NCI-H2107 treated with DMSO at 0.1 percent for 48 hours (cell line): ENCODE results near the gene NT5DC1.
A peak's percentile ranks its signal among the peaks of the same experiment; 100 is the strongest.

Source experiments
- DNase-seq: peaks from one replicate; lab custom pipeline; 2025; ENCODE audit not compliant: unreplicated experiment; lab: John Stamatoyannopoulos, UW

The NT5DC1 gene

DNA sequence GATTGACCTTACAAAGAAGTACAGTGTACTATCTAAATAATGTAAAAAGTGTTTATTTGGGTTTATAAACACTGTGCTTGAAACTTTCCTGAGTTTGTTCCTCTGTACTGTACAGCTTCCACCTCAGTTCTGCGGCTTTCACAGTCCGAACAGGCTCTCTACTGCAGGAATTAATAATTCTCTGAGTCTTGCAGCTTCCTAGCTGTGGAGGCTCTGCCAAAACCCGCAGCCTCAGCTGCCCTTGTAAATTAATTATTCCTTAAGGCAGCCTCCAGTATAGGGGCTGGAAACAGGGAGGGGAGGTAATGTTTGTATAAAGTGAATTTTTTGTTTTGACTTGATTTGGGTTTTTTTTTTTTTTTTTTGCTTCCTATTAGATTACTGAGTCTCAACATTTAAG, 134.0 kb downstream of the NT5DC1 start:
- DNase-seq: no peak

GRCh38 chr6:116238083-116238482, 137.4 kb downstream of the NT5DC1 start:
- no peak for DNase-seq

GRCh38 chr6:116239256-116239655, 138.6 kb downstream of the NT5DC1 start:
- no peak for DNase-seq

GRCh38 chr6:116239856-116240255, 139.2 kb downstream of the NT5DC1 start:
- DNase-seq: no peak

DNA sequence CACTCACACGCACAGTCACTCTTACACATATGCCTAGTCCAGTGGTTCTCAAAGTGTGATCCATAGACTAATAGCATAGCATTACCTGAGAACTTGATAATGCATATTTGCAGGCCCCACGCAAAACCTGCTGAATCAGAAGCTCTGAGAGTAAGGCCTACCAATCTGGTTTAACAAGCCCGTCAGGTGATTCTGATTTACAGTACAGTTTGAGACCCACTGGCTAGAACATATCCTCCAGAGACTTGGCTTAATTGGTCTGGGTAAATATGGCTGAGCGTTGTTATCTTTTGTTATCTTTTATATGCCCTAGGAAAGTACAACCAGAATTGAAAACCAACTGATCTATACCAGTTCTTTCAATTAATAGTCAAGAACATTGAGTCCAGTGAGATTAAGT, 143.6 kb downstream of the NT5DC1 start:
- DNase-seq: no peak

- no peak for DNase-seq
Observed at GRCh38 chr6:116246089-116246488, 145.4 kb downstream of the NT5DC1 start.

- DNase-seq: no peak
Observed at GRCh38 chr6:116247285-116247684, 146.6 kb downstream of the NT5DC1 start.

DNA sequence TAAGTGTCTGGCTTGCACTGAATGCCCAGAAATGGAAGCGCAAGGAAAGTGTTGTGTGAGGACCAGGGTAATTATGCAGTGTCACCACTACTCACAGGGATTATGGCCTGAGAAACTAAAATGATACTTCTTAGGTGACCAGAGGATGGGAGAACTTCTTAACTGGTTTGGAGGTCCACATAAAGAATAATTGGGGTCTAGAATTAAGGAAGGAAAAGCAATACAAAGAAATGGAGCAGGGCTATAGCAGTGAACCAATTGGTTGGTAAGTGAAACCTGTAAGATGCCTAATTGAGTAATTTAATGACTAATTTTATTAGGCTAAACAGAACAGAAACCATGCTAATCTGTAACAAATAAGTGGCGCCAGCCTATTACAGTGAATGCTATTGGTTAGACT, 147.9 kb downstream of the NT5DC1 start:
- no peak for DNase-seq

- DNase-seq: no peak
Observed at GRCh38 chr6:116251568-116252384, 151.1 kb downstream of the NT5DC1 start.

DNA sequence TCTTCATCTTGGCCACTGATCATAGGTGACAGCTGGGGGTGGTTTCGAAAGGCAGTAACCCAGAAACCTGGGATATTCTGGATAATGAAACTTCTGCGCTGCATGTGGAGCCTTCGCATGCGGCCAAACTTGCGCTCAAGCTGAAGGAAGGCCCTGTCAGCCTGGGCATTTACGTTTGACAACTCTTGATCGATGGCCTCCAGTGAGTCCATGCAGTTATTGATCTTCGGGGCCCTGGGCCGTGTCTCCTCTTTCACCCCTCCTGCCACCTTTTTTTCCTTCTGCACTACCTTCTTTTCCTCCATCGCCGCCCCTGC, 152.5 kb downstream of the NT5DC1 start:
- DNase-seq: no peak

- DNase-seq: peak; percentile 89
Observed at GRCh38 chr6:116253505-116254296, 153.0 kb downstream of the NT5DC1 start, which contains the start of gene TSPYL4. TSPYL4 (minus strand) TSS chr6:116254075; CDS start chr6:116254008, 67 bp downstream.

GRCh38 chr6:116254297-116255056, 153.8 kb downstream of the NT5DC1 start:
- DNase-seq: no peak

DNA sequence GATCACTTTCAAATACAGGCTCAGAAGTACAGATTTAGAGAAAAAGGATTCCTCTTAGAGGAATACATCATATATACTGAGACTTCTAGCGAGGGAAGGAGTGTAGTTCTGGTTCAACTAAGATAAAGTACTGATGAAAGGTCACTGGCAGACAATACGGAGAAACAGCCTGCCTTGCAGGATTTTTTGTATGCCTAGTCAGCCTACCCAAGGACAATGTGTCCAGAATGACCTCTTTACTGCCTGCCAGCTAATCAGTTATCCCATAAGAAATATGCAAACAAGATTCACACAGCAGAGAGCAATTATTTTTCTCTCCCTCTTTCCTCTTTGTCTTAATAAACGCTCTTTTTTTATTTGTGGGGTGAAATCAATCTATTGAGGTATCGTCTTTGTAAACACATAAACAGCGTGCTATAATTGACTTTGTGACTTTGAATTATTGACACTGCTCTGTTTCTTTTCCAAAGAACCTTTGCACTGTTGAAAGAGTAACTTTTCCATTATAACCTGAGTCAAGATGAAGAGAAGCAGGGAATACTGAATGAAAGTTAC, 154.7 kb downstream of the NT5DC1 start:
- no peak for DNase-seq

DNA sequence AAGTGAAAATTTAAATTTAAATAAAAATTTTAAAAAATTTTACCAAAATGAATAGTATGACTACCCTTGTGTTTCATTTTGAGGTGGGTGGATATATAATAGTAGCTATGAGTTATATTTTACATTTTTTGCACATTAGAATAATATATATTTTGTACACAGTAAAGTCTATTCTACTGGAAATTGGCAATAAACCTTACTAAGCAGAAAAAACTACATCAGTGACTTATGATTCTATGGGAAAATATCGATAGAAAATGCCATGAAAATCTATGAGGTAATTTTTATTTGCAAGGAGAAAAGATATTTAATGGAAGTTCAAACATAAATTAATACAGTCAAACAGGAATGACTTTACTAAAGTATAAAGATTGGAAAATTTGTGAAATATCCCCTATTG, 156.0 kb downstream of the NT5DC1 start:
- no peak for DNase-seq

DNA sequence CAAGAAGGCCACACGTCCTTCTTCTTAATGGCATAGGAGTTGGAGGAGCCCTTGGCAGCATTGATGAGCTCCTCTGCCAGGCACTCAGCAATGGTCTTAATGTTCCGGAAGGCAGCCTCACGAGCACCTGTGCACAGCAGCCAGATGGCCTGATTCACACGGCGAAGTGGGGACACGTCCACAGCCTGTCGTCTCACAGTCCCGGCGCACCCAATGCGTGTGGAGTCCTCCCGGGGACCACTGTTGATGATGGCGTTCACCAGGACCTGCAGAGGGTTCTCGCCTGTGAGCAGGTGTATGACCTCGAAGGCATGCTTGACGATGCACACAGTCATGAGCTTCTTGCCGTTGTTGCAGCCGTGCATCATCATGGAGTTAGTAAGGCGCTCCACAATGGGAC, 157.9 kb downstream of the NT5DC1 start:
- DNase-seq: no peak

GRCh38 chr6:116263353-116263752, 162.7 kb downstream of the NT5DC1 start:
- no peak for DNase-seq

GRCh38 chr6:116265041-116265829, 164.6 kb downstream of the NT5DC1 start:
- no peak for DNase-seq

- no peak for DNase-seq
Observed at GRCh38 chr6:116266803-116267202, 166.2 kb downstream of the NT5DC1 start.

DNA sequence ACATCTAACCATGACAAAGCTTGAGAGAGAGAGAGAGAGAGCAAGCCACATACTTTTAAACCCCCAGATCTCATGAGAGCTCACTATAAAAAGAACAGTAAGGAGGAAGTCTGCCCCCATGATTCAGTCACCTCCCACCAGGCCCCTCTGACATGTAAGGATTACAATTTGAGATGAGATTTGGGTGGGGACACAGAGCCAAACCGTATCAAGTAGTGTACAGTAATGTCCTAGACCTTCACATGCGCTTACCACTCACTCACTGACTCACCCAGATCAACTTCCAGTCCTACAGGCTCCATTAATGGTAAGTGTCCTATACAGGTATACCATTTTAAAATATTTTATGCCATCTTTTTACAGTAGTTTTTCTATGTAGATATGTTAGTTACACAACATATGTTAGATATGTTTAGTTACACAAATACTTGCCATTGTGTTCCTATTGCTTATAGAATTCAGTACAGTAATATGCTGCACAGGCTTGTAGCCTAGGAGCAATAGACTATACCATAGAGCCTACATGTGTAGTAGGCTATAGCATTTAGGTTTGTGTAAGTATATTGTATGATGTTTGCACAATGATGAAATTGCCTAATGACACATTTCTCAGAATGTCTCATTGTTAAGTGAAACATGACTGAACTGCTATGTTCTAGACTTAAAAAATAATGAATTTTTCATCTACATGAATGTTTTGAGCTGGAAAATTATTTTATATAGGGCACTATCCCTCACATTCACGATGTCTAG, 167.4 kb downstream of the NT5DC1 start:
- DNase-seq: no peak
